Muscle of arm (tissue), 12 donors: ENCODE measurements around the gene RWDD3. TPM values are rescaled to one million over a fixed set of nuclear protein-coding genes. Genes with fewer than 3 reads are reported as not detected.

ENCODE experiments used
- DNase-seq: peaks from one replicate; pipeline ENCODE4 v3.0.0-alpha.2; 2013
- polyA plus RNA-seq, 12 donors: library from polyadenylated mRNA; unstranded; fragments of 120-200 nt; gene quantifications; one replicate each; pipeline ENCODE4 v1.2.1, GENCODE V29; 2013; ENCODE audit not compliant: insufficient read length in 12 of 12

RWDD3 gene
- polyA plus RNA-seq, 12 donors, result 25.8 to 51.9 (median 36.7) TPM; not detected in 1

- no peak for DNase-seq
These were observed 44.4 kb downstream of the RWDD3 start for GRCh38 chr1:95278173-95279006.

GRCh38 chr1:95281781-95282517, 47.9 kb downstream of the RWDD3 start:
- DNase-seq, result no peak

- no peak for DNase-seq
These were observed 48.5 kb downstream of the RWDD3 start for GRCh38 chr1:95282518-95282895.

GRCh38 chr1:95284420-95284819, 50.4 kb downstream of the RWDD3 start:
- no peak for DNase-seq

- DNase-seq, result no peak
These were observed 52.5 kb downstream of the RWDD3 start for GRCh38 chr1:95286479-95286878.

- no peak for DNase-seq
These were observed 53.1 kb downstream of the RWDD3 start for GRCh38 chr1:95287081-95287480.

GRCh38 chr1:95287825-95288224, 53.8 kb downstream of the RWDD3 start:
- DNase-seq, result no peak

Other genes starting within 250 kb of the RWDD3 start
- gene ALG14, start 161.3 kb upstream of the RWDD3 start, polyA plus RNA-seq, result 1 to 10 TPM in 11 of 12 donors, not detected in 1; 1.4 to 8.2 (median 6.4) TPM
- gene TLCD4, start 116.9 kb upstream of the RWDD3 start, polyA plus RNA-seq, result 10 to 100 TPM in 7 of 12 donors, 1 to 10 TPM in 4, not detected in 1; 3.2 to 19.5 (median 13.5) TPM